ENCODE data around the gene PCDHB13. TPM values are rescaled to one million over a fixed set of nuclear protein-coding genes. Genes with fewer than 3 reads are reported as not detected.
A peak's percentile ranks its signal among the peaks of the same experiment; 100 is the strongest.
"Not testable (repeated sequence)": the region's sequence is repeated elsewhere in the genome, so short reads cannot be mapped to it uniquely, and the experiment has no call there.

PCDHB13 gene
- total RNA-seq, 1 experiment from 2014 or later: 0.40 TPM

- no TSS peak for BruUV-seq (replicated peaks)
These were observed 26.7 kb upstream of the PCDHB13 start, which contains the start of gene PCDHB9 for GRCh38 chr5:141186897-141187512. TSS of gene PCDHB9 (plus strand) at chr5:141187161. CDS start at chr5:141187319, 158 bp downstream.

GRCh38 chr5:141188682-141189081 lies 25.0 kb upstream of the PCDHB13 start:
- BruUV-seq (replicated peaks); H3K4me2 ChIP-seq (ENCODE audit: low read length); ATAC-seq; H3K9me2 ChIP-seq (replicated peaks; ENCODE audit: low read length); H3K79me2 ChIP-seq (ENCODE audit: low read length); POLR2A ChIA-PET (ENCODE audit: unreplicated experiment); H2AFZ ChIP-seq (ENCODE audit: low read length); H3F3A ChIP-seq (ENCODE audit: low read length, unreplicated experiment); H3K27me3 ChIP-seq (ENCODE audit: low read length); H3K27ac ChIP-seq (ENCODE audit: low read length); H4K20me1 ChIP-seq (ENCODE audit: low read length); H3K36me3 ChIP-seq (ENCODE audit: low read depth, low read length); H3K4me3 ChIP-seq (ENCODE audit: low read length); H3K4me1 ChIP-seq (ENCODE audit: insufficient read depth, low read length); CTCF ChIA-PET; H3K9ac ChIP-seq (ENCODE audit: low read length); DNase-seq; H3K9me3 ChIP-seq (ENCODE audit: low read length): not testable (repeated sequence)
- intact Hi-C loops (cut with micrococcal nuclease): loop anchor here (5.0 kb wide), 1 partner anchor 96 kb away; the partner anchor contains the start of gene PCDHB2

More at GRCh38 chr5:141186897-141187512, 26.7 kb upstream of the PCDHB13 start, which contains the start of gene PCDHB9:
- peak within 1 kb of the TSS; percentile 50 for H3K4me3 ChIP-seq (ENCODE audit: low read length)
- H3K4me1 ChIP-seq (ENCODE audit: insufficient read depth, low read length): no peaks in the 10 kb centered on the region
- H2AFZ ChIP-seq (ENCODE audit: low read length): peak within 1 kb of the TSS; percentile 70; the same call in 1 of the 2 replicates
- no peak within 1 kb of the TSS for H3K9ac ChIP-seq (ENCODE audit: low read length)
- peak within 1 kb of the TSS; percentile 28; the same call in 1 of the 2 replicates for H3K4me2 ChIP-seq (ENCODE audit: low read length)
- no peak within 1 kb of the TSS for H3K27ac ChIP-seq (ENCODE audit: low read length)
- H3K9me2 ChIP-seq (replicated peaks; ENCODE audit: low read length): no peaks in the 10 kb centered on the region
- peaks cover 3% of the 10 kb centered on the region; the same call in 1 of the 2 replicates for H3K36me3 ChIP-seq (ENCODE audit: low read depth, low read length)
- no peaks in the 10 kb centered on the region for H3F3A ChIP-seq (ENCODE audit: low read length, unreplicated experiment)
- POLR2A ChIA-PET (ENCODE audit: unreplicated experiment): no interaction called here
- H4K20me1 ChIP-seq (ENCODE audit: low read length): no peaks in the 10 kb centered on the region
- H3K27me3 ChIP-seq (ENCODE audit: low read length): no peaks in the 10 kb centered on the region
- H3K9me3 ChIP-seq (ENCODE audit: low read length): no peaks in the 10 kb centered on the region
- H3K79me2 ChIP-seq (ENCODE audit: low read length): no peaks in the 10 kb centered on the region
- peak; percentile 69 for TF ChIP-seq CTCF (conservative IDR thresholded peaks at IDR 0.05; ENCODE audit: low read depth, low read length)
- no peak for TF ChIP-seq EZH2phosphoT487 (IDR thresholded peaks at IDR 0.05; ENCODE audit: borderline replicate concordance, low read length)
- no peak for TF ChIP-seq EZH2 (IDR thresholded peaks at IDR 0.05; ENCODE audit: low read length, unreplicated experiment)
- ATAC-seq: peak; percentile 66
- CTCF ChIA-PET: interaction anchor here (0.6 kb wide), 2 partner anchors 93 to 177 kb away, joined by 3 read pairs; partner anchors contain the start of genes PCDHB2 and PCDHGA5
- peak; percentile 47 for DNase-seq
- intact Hi-C loops (cut with micrococcal nuclease): loop anchor here (2.0 to 5.0 kb wide), 2 partner anchors 95 to 374 kb away; partner anchors contain the start of gene PCDHB2

GRCh38 chr5:141189131-141189530 lies 24.6 kb upstream of the PCDHB13 start:
- H3K79me2 ChIP-seq (ENCODE audit: low read length); H3K4me3 ChIP-seq (ENCODE audit: low read length); ATAC-seq; H3K9me3 ChIP-seq (ENCODE audit: low read length); DNase-seq; H3K36me3 ChIP-seq (ENCODE audit: low read depth, low read length); POLR2A ChIA-PET (ENCODE audit: unreplicated experiment); H3K4me2 ChIP-seq (ENCODE audit: low read length); BruUV-seq (replicated peaks); H3F3A ChIP-seq (ENCODE audit: low read length, unreplicated experiment); H3K27ac ChIP-seq (ENCODE audit: low read length); H2AFZ ChIP-seq (ENCODE audit: low read length); H3K4me1 ChIP-seq (ENCODE audit: insufficient read depth, low read length); H3K9ac ChIP-seq (ENCODE audit: low read length); H3K9me2 ChIP-seq (replicated peaks; ENCODE audit: low read length); H3K27me3 ChIP-seq (ENCODE audit: low read length); H4K20me1 ChIP-seq (ENCODE audit: low read length); CTCF ChIA-PET: not testable (repeated sequence)
- intact Hi-C loops (cut with micrococcal nuclease): loop anchor here (5.0 kb wide), 1 partner anchor 97 kb away; the partner anchor contains the start of gene PCDHB2
